Loucy (cell line): ENCODE measurements around the gene FLT3.
"Not testable (repeated sequence)": the region's sequence is repeated elsewhere in the genome, so short reads cannot be mapped to it uniquely, and the experiment has no call there.

Experiments used
- H2AFZ ChIP-seq: fragments of 200-600 bp; sonication (generic); 2 replicates; pipeline ENCODE4 v1.6.0; 2016; ENCODE audit warnings: antibody characterized with exemption, mild to moderate bottlenecking, low read length, moderate library complexity
- H3F3A ChIP-seq: fragments of 200-600 bp; 2 replicates; pipeline ENCODE4 v1.6.0; 2016; ENCODE audit warnings: antibody characterized with exemption, low read depth, mild to moderate bottlenecking
- H3K27me3 ChIP-seq: fragments of 200-600 bp; sonication (generic); 2 replicates; pipeline ENCODE4 v1.6.1; 2014; ENCODE audit warnings: low read length, mild to moderate bottlenecking; ENCODE audit not compliant: insufficient read depth, poor library complexity, severe bottlenecking
- H3K36me3 ChIP-seq: fragments of 200-600 bp; sonication (generic); 2 replicates; pipeline ENCODE4 v1.6.1; 2016; ENCODE audit warnings: low read length; ENCODE audit not compliant: insufficient read depth
- H3K4me1 ChIP-seq: fragments of 200-600 bp; sonication (generic); 2 replicates; pipeline ENCODE4 v1.5.1; 2014; ENCODE audit warnings: low read length, mild to moderate bottlenecking; ENCODE audit not compliant: insufficient read depth, poor library complexity, severe bottlenecking
- H3K4me2 ChIP-seq: fragments of 200-600 bp; sonication (generic); 2 replicates; pipeline ENCODE4 v1.6.0; 2014; ENCODE audit warnings: antibody characterized with exemption, low read length, low read depth, mild to moderate bottlenecking; ENCODE audit not compliant: poor library complexity, severe bottlenecking
- H3K4me3 ChIP-seq: fragments of 200-600 bp; sonication (generic); 2 replicates; pipeline ENCODE4 v1.5.1; 2014; ENCODE audit warnings: low read length, mild to moderate bottlenecking, mixed read lengths; ENCODE audit not compliant: poor library complexity, severe bottlenecking
- H3K79me2 ChIP-seq: fragments of 200-600 bp; sonication (generic); 2 replicates; pipeline ENCODE4 v1.6.1; 2014; ENCODE audit warnings: low read length; ENCODE audit not compliant: insufficient read depth
- H3K9ac ChIP-seq: fragments of 200-600 bp; sonication (generic); 2 replicates; pipeline ENCODE4 v1.6.0; 2014; ENCODE audit warnings: mild to moderate bottlenecking, low read depth, low read length, moderate library complexity; ENCODE audit not compliant: poor library complexity, severe bottlenecking
- H3K9me2 ChIP-seq: fragments of 200-600 bp; sonication (generic); replicated peaks from 2 replicates; pipeline ENCODE4 v1.6.1; 2016; ENCODE audit warnings: low read depth, low read length, mixed read lengths
- H3K9me3 ChIP-seq: fragments of 200-600 bp; sonication (generic); 2 replicates; pipeline ENCODE4 v1.6.1; 2014; ENCODE audit warnings: mild to moderate bottlenecking, antibody characterized with exemption, low read length, low read depth; ENCODE audit not compliant: insufficient read depth
- H4K20me1 ChIP-seq: fragments of 200-600 bp; sonication (generic); 2 replicates; pipeline ENCODE4 v1.6.0; 2014; ENCODE audit warnings: antibody characterized with exemption, low read length, mild to moderate bottlenecking; ENCODE audit not compliant: insufficient read depth, poor library complexity, severe bottlenecking
- EZH2phosphoT487 ChIP-seq: fragments of 200-600 bp; IDR thresholded peaks from 2 replicates; pipeline ENCODE4 v1.6.1; 2018; ENCODE audit warnings: antibody characterized with exemption, mild to moderate bottlenecking, moderate library complexity, borderline replicate concordance
- TF ChIP-seq, protein P1 (sequence below): fragments of 200-600 bp; sonication (generic); conservative IDR thresholded peaks from 2 replicates; pipeline ENCODE4 v1.5.1; 2014; ENCODE audit warnings: mild to moderate bottlenecking, antibody characterized with exemption, low read length

Gene FLT3

DNA sequence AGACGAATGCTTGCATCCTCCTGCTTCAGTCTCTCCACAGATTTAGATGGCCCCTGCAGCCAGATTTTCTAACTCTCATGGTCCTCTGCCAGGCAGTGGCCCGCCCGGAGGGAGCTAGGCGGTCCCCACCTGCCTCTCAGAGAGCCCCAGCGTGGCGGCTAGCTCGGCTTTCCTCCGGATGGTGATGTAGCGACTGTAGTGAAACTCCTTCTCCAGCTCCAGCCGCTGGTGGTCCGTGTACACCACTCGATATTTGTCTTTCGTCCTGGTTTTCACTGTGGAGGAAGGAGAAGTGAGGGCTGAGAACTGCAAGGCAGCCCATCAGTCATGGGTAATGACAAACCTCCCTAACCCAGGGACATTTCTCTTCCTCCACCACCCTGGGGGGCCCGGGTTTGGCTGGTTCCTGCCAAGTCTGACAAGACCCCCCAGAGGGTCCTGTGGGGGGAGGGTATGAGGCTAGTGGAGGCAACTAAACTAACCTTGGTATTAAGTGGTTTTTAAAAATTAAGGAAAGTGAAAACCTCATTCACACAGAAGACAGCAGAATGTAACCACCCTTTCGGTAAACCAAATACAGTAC lies 135.5 kb downstream of the FLT3 start:
- Histone ChIP-seq H3K36me3 (no peaks in the 10 kb centered on the region), H3K4me2 (no peak overlapping the region), H3F3A (no peaks in the 10 kb centered on the region), H3K9me3 (no peaks in the 10 kb centered on the region), H3K9me2 (no peaks in the 10 kb centered on the region), H2AFZ (no peak overlapping the region), H3K4me1 (no peaks in the 10 kb centered on the region), H3K27me3 (no peaks in the 10 kb centered on the region), H4K20me1 (no peaks in the 10 kb centered on the region), H3K79me2 (no peaks in the 10 kb centered on the region), H3K9ac (no peak overlapping the region), H3K4me3 (no peak overlapping the region)
- no peak for TF ChIP-seq EZH2phosphoT487
- TF ChIP-seq, protein P1, sequence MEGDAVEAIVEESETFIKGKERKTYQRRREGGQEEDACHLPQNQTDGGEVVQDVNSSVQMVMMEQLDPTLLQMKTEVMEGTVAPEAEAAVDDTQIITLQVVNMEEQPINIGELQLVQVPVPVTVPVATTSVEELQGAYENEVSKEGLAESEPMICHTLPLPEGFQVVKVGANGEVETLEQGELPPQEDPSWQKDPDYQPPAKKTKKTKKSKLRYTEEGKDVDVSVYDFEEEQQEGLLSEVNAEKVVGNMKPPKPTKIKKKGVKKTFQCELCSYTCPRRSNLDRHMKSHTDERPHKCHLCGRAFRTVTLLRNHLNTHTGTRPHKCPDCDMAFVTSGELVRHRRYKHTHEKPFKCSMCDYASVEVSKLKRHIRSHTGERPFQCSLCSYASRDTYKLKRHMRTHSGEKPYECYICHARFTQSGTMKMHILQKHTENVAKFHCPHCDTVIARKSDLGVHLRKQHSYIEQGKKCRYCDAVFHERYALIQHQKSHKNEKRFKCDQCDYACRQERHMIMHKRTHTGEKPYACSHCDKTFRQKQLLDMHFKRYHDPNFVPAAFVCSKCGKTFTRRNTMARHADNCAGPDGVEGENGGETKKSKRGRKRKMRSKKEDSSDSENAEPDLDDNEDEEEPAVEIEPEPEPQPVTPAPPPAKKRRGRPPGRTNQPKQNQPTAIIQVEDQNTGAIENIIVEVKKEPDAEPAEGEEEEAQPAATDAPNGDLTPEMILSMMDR: no peak

DNA sequence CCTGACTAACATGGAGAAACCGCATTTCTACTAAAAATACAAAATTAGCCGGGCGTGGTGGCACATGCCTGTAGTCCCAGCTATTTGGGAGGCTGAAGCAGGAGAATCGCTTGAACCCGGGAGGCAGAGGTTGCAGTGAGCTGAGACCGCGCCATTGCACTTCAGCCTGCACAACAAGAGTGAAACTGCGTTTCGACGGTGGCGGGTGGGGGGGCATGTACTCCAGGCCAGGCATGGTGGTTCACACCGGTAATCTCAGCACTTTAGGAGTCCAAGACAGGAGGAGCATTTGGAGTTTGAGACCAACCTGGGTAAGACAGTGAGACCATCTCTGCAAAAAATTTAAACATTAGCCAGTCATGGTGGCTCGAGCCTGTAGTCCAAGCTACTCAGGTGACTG lies 136.2 kb downstream of the FLT3 start:
- not testable (repeated sequence) for H3K36me3 ChIP-seq, H4K20me1 ChIP-seq, H2AFZ ChIP-seq, H3K79me2 ChIP-seq, H3F3A ChIP-seq, H3K4me3 ChIP-seq, H3K4me1 ChIP-seq, H3K4me2 ChIP-seq, H3K9me2 ChIP-seq, H3K9me3 ChIP-seq, H3K9ac ChIP-seq, H3K27me3 ChIP-seq

DNA sequence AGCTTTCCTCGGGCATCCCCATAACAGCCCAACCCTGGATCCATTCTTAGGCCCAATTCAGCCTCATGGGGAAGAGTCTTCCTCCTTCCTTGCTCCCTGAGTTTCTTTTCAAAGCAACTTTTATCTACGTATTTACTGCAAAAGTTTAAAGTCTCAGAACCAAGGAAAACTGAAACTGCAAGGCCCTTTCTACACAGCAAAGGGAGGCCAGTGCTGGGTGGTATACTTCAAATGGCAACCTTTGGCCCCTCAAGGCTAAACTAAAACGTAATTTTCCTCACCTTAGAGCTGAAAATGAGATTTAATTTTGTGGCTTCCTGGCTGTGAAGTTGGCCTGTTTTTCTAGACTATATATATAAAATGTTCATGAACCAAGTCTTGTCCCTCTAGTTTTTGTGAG lies 136.9 kb downstream of the FLT3 start:
- no peak overlapping the region for H2AFZ ChIP-seq
- no peak overlapping the region for H3K9ac ChIP-seq
- no peak for TF ChIP-seq EZH2phosphoT487
- TF ChIP-seq, protein P1: no peak
- H3K9me3 ChIP-seq: no peaks in the 10 kb centered on the region
- no peaks in the 10 kb centered on the region for H3K9me2 ChIP-seq
- H3K36me3 ChIP-seq: no peaks in the 10 kb centered on the region
- no peak overlapping the region for H3K4me3 ChIP-seq
- H3K79me2 ChIP-seq: no peaks in the 10 kb centered on the region
- no peaks in the 10 kb centered on the region for H3K4me1 ChIP-seq
- H4K20me1 ChIP-seq: no peaks in the 10 kb centered on the region
- no peaks in the 10 kb centered on the region for H3K27me3 ChIP-seq
- H3K4me2 ChIP-seq: no peak overlapping the region
- H3F3A ChIP-seq: no peaks in the 10 kb centered on the region

DNA sequence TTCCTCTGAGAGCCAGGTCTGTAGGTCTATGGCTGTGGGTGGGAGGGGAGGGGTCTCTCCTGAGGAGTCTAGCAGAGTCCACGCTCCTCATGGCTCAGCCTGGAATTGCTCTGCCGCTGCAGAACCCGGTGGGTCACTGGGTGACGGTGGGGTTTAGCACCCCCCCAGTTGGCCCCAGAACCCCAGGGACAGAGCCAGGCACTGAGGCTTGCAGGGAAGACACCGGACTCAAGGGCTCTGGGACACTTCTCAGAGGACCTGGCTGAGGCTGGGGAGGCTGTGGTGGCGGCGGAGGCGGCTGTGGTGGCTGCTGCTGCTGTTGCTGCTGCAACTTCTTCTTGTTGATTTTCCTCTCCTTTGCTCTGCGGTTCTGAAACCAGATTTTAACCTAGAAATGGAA lies 137.4 kb downstream of the FLT3 start:
- Histone ChIP-seq H3K4me1 (no peaks in the 10 kb centered on the region), H3K4me2 (no peak overlapping the region)

More for the DNA sequence above, 137.4 kb downstream of the FLT3 start:
- Histone ChIP-seq H3K9me3 (no peaks in the 10 kb centered on the region), H4K20me1 (no peaks in the 10 kb centered on the region), H2AFZ (no peak overlapping the region), H3K4me3 (no peak overlapping the region), H3K9ac (no peak overlapping the region), H3K9me2 (no peaks in the 10 kb centered on the region), H3K79me2 (no peaks in the 10 kb centered on the region), H3K36me3 (no peaks in the 10 kb centered on the region), H3F3A (no peaks in the 10 kb centered on the region), H3K27me3 (no peaks in the 10 kb centered on the region)
- no peak for TF ChIP-seq EZH2phosphoT487
- TF ChIP-seq, protein P1: no peak
